Progenitor cell of endocrine pancreas (in vitro differentiated cells): ENCODE results near the gene PP2D1. TPM values are rescaled to one million over a fixed set of nuclear protein-coding genes. Genes with fewer than 3 reads are reported as not detected.

Experiments
- DNase-seq: peaks from one replicate; pipeline ENCODE4 v3.0.0; 2021; ENCODE audit warnings: low spot score; ENCODE audit not compliant: unreplicated experiment
- H3K27ac Mint-ChIP-seq: 2 replicates; pipeline ENCODE4 v1.8.0; 2021; ENCODE audit warnings: mild to moderate bottlenecking, moderate library complexity, mixed read lengths
- H3K27me3 Mint-ChIP-seq: 2 replicates; pipeline ENCODE4 v1.8.0; 2021; ENCODE audit warnings: mixed read lengths
- H3K36me3 Mint-ChIP-seq: 2 replicates; pipeline ENCODE4 v1.8.0; 2022; ENCODE audit warnings: mixed read lengths; ENCODE audit not compliant: insufficient read depth
- H3K4me1 Mint-ChIP-seq: 2 replicates; pipeline ENCODE4 v1.8.0; 2021; ENCODE audit warnings: low read depth, mixed read lengths
- H3K4me3 Mint-ChIP-seq: 2 replicates; pipeline ENCODE4 v1.8.0; 2021; ENCODE audit warnings: low read depth, mild to moderate bottlenecking, moderate library complexity, mixed read lengths
- H3K9me3 Mint-ChIP-seq: 2 replicates; pipeline ENCODE4 v1.8.0; 2021; ENCODE audit warnings: low read depth, mixed read lengths
- long read RNA-seq: library from polyadenylated mRNA; unstranded; transcript quantifications from one replicate; pipeline ENCODE4 v2.0.0, GENCODE V29; 2020
- total RNA-seq: library from RNA; stranded (reverse); gene quantifications from 2 replicates; pipeline ENCODE4 v1.2.1, GENCODE V29; 2021
- TF ChIP-seq, protein P1 (sequence below): fragments of 200-600 bp; sonication (generic); IDR thresholded peaks from one replicate; pipeline ENCODE4 v1.5.0; 2021; ENCODE audit warnings: antibody characterized with exemption, mild to moderate bottlenecking; ENCODE audit not compliant: unreplicated experiment

The PP2D1 gene, protein sequence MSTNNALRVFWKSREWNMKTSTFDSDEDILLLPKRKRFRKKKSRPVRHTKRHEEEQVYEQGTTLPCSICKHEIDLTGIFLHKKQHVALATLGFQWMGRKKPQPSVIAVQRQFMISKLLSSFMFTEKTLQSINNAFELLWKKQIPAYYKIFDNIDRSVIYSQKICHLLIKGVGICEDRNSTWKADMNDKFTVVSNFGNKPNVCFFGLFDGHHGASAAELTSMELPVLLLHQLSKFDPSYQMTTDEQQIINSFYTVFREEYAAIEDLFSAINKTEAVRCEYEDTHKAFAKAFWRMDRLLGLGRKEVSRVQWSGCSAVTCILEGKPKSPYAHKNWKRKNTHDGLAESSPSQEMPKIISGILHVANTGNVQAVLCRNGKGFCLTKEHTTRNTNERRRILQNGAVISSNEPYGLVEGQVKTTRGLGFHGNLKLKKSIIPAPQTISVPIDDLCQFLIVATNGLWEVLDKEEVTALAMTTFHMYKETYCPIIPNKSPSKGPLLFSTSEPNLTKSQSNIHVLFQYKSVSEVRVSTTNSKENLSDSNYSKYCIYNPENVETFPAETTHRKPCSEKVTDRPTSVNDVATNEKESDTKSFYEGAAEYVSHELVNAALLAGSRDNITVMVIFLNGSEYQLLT
- total RNA-seq: not detected in 2 replicates
- long read RNA-seq, partial matches to known transcripts: 0 of 1 reads
- long read RNA-seq, other reads (novel, unspliced or antisense): 1 of 1 reads

DNA sequence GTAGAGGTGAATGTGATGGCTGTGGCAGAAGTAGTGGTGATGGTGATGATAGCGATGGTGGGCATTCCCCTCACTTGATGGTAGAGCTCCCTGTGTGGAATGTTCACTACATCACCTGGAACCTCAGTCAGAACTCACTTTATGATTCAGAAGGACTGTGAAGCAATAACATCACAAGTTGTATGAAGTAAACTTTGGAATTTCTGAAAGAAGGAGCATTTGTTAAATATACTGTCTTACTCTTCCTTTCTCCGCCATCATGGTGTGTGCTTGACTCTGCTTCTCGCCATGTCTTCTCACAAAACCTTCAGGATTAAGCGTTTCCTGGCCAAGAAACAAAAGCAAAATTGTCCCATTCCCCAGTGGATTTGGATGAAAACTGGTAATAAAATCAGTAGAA is at the start of gene PP2D1:
TSS of gene PP2D1 (minus strand) at position 101 of the 400 bp plus-strand sequence. CDS start 192 bp downstream, outside the sequence.
- no peak for DNase-seq
- Mint-ChIP-seq H3K9me3 (no peaks in the 10 kb centered on the region), H3K4me3 (no peak within 1 kb of the TSS), H3K4me1 (no peaks in the 10 kb centered on the region), H3K36me3 (no peaks in the 10 kb centered on the region), H3K27ac (no peak within 1 kb of the TSS), H3K27me3 (no peaks in the 10 kb centered on the region)
- TF ChIP-seq, protein P1, sequence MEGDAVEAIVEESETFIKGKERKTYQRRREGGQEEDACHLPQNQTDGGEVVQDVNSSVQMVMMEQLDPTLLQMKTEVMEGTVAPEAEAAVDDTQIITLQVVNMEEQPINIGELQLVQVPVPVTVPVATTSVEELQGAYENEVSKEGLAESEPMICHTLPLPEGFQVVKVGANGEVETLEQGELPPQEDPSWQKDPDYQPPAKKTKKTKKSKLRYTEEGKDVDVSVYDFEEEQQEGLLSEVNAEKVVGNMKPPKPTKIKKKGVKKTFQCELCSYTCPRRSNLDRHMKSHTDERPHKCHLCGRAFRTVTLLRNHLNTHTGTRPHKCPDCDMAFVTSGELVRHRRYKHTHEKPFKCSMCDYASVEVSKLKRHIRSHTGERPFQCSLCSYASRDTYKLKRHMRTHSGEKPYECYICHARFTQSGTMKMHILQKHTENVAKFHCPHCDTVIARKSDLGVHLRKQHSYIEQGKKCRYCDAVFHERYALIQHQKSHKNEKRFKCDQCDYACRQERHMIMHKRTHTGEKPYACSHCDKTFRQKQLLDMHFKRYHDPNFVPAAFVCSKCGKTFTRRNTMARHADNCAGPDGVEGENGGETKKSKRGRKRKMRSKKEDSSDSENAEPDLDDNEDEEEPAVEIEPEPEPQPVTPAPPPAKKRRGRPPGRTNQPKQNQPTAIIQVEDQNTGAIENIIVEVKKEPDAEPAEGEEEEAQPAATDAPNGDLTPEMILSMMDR: no peak

- Mint-ChIP-seq H3K36me3 (no peaks in the 10 kb centered on the region), H3K4me3 (no peak overlapping the region), H3K27ac (no peak overlapping the region), H3K4me1 (no peaks in the 10 kb centered on the region), H3K27me3 (no peaks in the 10 kb centered on the region), H3K9me3 (peaks cover 3% of the 10 kb centered on the region)
- DNase-seq: no peak
- TF ChIP-seq, protein P1: no peak
Observed at GRCh38 chr3:20060974-20061685, 49.1 kb upstream of the PP2D1 start.

DNA sequence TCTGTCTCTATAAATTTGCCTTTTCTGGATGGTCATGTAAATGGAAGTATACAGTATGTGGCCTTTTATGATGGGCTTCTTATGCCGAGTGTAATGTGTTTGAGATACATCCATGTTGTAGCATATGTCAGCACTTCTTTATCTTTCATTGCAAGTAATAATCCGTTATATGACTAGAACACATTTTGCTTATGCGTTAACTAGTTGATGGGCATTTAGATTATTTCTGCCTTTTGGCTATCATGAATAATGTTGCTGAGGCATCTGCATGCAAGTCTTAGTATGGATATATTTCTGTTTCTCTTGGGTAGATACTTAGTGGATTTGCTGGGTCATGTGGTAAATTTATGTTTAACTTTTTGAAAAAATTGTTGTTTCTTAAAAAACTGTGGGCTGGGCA is 47.9 kb upstream of the PP2D1 start:
- TF ChIP-seq, protein P1: no peak
- Mint-ChIP-seq H3K27me3 (no peaks in the 10 kb centered on the region), H3K36me3 (no peaks in the 10 kb centered on the region), H3K4me1 (no peaks in the 10 kb centered on the region), H3K4me3 (no peak overlapping the region), H3K9me3 (peaks cover 3% of the 10 kb centered on the region), H3K27ac (no peak overlapping the region)
- no peak for DNase-seq

DNA sequence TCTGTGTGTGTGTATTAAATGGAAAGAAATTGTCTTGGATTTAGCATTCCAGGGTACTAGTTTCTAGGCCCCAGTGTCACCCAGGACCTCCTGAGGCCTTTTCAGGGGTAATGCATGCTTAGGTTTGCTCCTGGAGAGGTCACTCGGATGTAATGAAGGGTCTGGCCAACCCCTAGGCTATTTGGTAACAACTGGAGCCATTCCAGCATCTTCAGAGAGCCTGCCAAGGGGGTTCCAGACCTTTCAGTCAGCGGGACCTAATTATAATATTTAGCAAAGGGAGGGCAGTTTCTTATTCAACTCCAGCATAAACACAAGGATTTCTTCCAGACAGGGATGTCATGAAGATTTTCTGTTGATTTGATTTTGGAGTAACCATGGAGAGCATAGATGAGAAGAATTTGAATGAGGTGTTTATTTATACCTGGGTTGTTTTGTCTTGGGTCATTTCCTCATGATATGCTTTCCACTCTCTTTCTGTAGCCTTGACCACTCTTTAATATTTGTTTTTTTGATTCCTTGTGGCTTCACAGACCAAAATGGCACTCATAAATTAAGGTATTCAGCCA is 45.6 kb upstream of the PP2D1 start:
- no peak for DNase-seq
- H3K27ac Mint-ChIP-seq: no peak overlapping the region
- peaks cover 3% of the 10 kb centered on the region for H3K9me3 Mint-ChIP-seq
- H3K4me3 Mint-ChIP-seq: no peak overlapping the region
- H3K4me1 Mint-ChIP-seq: no peaks in the 10 kb centered on the region
- no peaks in the 10 kb centered on the region for H3K36me3 Mint-ChIP-seq
- H3K27me3 Mint-ChIP-seq: no peaks in the 10 kb centered on the region
- TF ChIP-seq, protein P1: no peak
